ENCODE data around the gene ATP7B.

DNA sequence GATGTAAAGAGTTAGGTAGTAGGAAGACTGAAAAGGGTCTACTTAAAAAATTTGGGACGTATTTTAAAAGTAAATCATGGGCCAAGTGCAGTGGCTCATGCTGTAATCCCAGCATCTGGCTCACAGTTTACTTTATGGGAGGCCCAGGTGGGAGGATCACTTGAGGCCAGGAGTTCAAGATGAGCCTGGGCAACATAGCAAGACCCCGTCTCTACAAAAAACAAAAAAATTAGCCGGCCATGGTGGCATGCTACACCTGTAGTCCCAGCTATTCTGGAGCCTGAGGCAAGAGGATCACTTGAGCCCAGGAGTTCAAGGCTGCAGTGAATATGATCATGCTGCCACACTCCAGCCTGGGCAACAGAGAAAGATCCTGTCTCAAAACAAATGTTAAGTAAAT is 36.2 kb upstream of the ATP7B start:
- TF ChIP-seq CEBPB (IDR thresholded peaks at IDR 0.05; ENCODE audit: low read depth, low read length), result no peak
- no peak for TF ChIP-seq SMC3 (IDR thresholded peaks at IDR 0.05; ENCODE audit: low read depth, low read length)
- TF ChIP-seq RAD21 (IDR thresholded peaks at IDR 0.05; ENCODE audit: low read length), result no peak
- TF ChIP-seq, protein P1, sequence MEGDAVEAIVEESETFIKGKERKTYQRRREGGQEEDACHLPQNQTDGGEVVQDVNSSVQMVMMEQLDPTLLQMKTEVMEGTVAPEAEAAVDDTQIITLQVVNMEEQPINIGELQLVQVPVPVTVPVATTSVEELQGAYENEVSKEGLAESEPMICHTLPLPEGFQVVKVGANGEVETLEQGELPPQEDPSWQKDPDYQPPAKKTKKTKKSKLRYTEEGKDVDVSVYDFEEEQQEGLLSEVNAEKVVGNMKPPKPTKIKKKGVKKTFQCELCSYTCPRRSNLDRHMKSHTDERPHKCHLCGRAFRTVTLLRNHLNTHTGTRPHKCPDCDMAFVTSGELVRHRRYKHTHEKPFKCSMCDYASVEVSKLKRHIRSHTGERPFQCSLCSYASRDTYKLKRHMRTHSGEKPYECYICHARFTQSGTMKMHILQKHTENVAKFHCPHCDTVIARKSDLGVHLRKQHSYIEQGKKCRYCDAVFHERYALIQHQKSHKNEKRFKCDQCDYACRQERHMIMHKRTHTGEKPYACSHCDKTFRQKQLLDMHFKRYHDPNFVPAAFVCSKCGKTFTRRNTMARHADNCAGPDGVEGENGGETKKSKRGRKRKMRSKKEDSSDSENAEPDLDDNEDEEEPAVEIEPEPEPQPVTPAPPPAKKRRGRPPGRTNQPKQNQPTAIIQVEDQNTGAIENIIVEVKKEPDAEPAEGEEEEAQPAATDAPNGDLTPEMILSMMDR (conservative IDR thresholded peaks at IDR 0.05; ENCODE audit: low read depth, low read length), result no peak
- no peak for TF ChIP-seq RFX5 (IDR thresholded peaks at IDR 0.05; ENCODE audit: low read depth, low read length)
- TF ChIP-seq RCOR1 (IDR thresholded peaks at IDR 0.05; ENCODE audit: insufficient replicate concordance, low read length), result no peak
- TF ChIP-seq, protein P2, sequence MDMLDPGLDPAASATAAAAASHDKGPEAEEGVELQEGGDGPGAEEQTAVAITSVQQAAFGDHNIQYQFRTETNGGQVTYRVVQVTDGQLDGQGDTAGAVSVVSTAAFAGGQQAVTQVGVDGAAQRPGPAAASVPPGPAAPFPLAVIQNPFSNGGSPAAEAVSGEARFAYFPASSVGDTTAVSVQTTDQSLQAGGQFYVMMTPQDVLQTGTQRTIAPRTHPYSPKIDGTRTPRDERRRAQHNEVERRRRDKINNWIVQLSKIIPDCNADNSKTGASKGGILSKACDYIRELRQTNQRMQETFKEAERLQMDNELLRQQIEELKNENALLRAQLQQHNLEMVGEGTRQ (IDR thresholded peaks at IDR 0.05; ENCODE audit: low read depth, low read length), result no peak
- TF ChIP-seq, protein P3, sequence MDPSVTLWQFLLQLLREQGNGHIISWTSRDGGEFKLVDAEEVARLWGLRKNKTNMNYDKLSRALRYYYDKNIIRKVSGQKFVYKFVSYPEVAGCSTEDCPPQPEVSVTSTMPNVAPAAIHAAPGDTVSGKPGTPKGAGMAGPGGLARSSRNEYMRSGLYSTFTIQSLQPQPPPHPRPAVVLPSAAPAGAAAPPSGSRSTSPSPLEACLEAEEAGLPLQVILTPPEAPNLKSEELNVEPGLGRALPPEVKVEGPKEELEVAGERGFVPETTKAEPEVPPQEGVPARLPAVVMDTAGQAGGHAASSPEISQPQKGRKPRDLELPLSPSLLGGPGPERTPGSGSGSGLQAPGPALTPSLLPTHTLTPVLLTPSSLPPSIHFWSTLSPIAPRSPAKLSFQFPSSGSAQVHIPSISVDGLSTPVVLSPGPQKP (IDR thresholded peaks at IDR 0.05; ENCODE audit: borderline replicate concordance, low read depth, low read length), result no peak
- no peak for TF ChIP-seq BHLHE40 (IDR thresholded peaks at IDR 0.05; ENCODE audit: low read depth, low read length)
- TF ChIP-seq FOS (IDR thresholded peaks at IDR 0.05; ENCODE audit: low read depth, low read length), result no peak
- TF ChIP-seq POLR2A (IDR thresholded peaks at IDR 0.05; ENCODE audit: low read depth, low read length), result no peak
- no peak for TF ChIP-seq MAZ (IDR thresholded peaks at IDR 0.05; ENCODE audit: borderline replicate concordance, low read depth, low read length)
- TF ChIP-seq NFE2L2 (IDR thresholded peaks at IDR 0.05; ENCODE audit: low read depth, low read length), result no peak

All from IMR-90 (cell line).